ENCODE results near the gene SYNJ2. TPM values are rescaled to one million over a fixed set of nuclear protein-coding genes. Genes with fewer than 3 reads are reported as not detected.

The SYNJ2 gene
- total RNA-seq, 1 experiment from 2014 or later = 24.5 TPM

- Histone ChIP-seq H3K79me2 (ENCODE audit: insufficient read depth, low read length) (no peaks in the 10 kb centered on the region; the same call in 1 of the 2 replicates), H2BK12ac (ENCODE audit: insufficient read length, low read depth, low read length) (no peak overlapping the region), H4K91ac (ENCODE audit: insufficient read length, low read depth, low read length) (no peak overlapping the region), H2BK120ac (ENCODE audit: low read depth, low read length, poor library complexity, severe bottlenecking) (no peak overlapping the region), H3K9ac (ENCODE audit: extremely low read depth, insufficient read length, low read length) (no peak overlapping the region), H3K79me1 (ENCODE audit: insufficient read depth, low read depth, low read length, poor library complexity, severe bottlenecking) (no peaks in the 10 kb centered on the region), H4K8ac (replicated peaks; ENCODE audit: insufficient read length, low read depth, low read length) (no peak overlapping the region), H3K27me3 (ENCODE audit: insufficient read depth, low read length) (no peaks in the 10 kb centered on the region), H2BK15ac (ENCODE audit: low read depth, low read length) (no peak overlapping the region), H4K20me1 (ENCODE audit: control insufficient read depth, insufficient read depth, insufficient read length) (no peaks in the 10 kb centered on the region), H3K4me1 (ENCODE audit: insufficient read depth, low read length) (peaks cover 16% of the 10 kb centered on the region; the same call in 1 of the 2 replicates), H3K4me2 (ENCODE audit: insufficient read depth, insufficient read length, low read length) (no peak overlapping the region), H2AFZ (ENCODE audit: low read length) (no peak overlapping the region), H3K23ac (ENCODE audit: insufficient read length, low read depth, low read length) (no peak overlapping the region), H3K18ac (ENCODE audit: insufficient read length, low read depth, low read length) (no peak overlapping the region), H3K27ac (ENCODE audit: insufficient read length, low read depth, low read length) (no peak overlapping the region), H3T11ph (ENCODE audit: low read length) (no peak overlapping the region), H2AK5ac (ENCODE audit: insufficient read length, low read length) (no peak overlapping the region), H3K14ac (ENCODE audit: insufficient read depth, low read length) (no peak overlapping the region), H3K4ac (ENCODE audit: low read depth, low read length) (no peak overlapping the region), H2BK5ac (ENCODE audit: insufficient read length, low read length) (no peak overlapping the region), H3K56ac (ENCODE audit: insufficient read length, low read depth, low read length) (no peak overlapping the region), H3K9me3 (ENCODE audit: control insufficient read depth, low read depth, low read length) (no peaks in the 10 kb centered on the region), H3K23me2 (ENCODE audit: insufficient read length, low read depth, low read length, poor library complexity, severe bottlenecking) (no peaks in the 10 kb centered on the region), H2BK20ac (ENCODE audit: low read depth, low read length, poor library complexity, severe bottlenecking) (no peak overlapping the region), H4K5ac (ENCODE audit: insufficient read length, low read depth, low read length) (no peak overlapping the region)
- peaks cover 0 to 4% of the 10 kb centered on the region in 2 experiments; a peak in 1 of 5 replicates for H3K9me3 Mint-ChIP-seq
- no peak for TF ChIP-seq CTCF (conservative IDR thresholded peaks at IDR 0.05)
- no peak for DNase-seq
- WGBS (ENCODE audit: extremely low coverage, insufficient read length, low lambda C conversion rate) = no CpG with 5 or more reads among the region's 14 CpGs
- H3K36me3 Mint-ChIP-seq (ENCODE audit: insufficient read depth in 1 of 3, low read depth in 3 of 3) = peaks cover 3 to 14% (median 11%) of the 10 kb centered on the region in 3 experiments
- H3K27ac Mint-ChIP-seq = peak overlapping the region in 2 of 3 experiments; percentile 13 to 68; a peak in 1 of 7 replicates
- H3K4me3 Mint-ChIP-seq = no peak overlapping the region
- peaks cover 31 to 33% of the 10 kb centered on the region in 2 experiments for H3K4me1 Mint-ChIP-seq
- H3K27me3 Mint-ChIP-seq (ENCODE audit: low read depth) = no peaks in the 10 kb centered on the region; the same call in 1 of the 2 replicates
These were observed 23.0 kb downstream of the SYNJ2 start for GRCh38 chr6:158004701-158005095.
